NT2/D1 (cell line): ENCODE data around the gene TMEM131L.

Source experiments
- DNase-seq: peaks from one replicate; pipeline ENCODE4 v3.0.0-alpha.2; 2011; ENCODE audit warnings: low read depth, low spot score
- H3K27me3 ChIP-seq: 2 replicates; pipeline ENCODE4 v1.6.0; 2011; ENCODE audit warnings: mild to moderate bottlenecking; ENCODE audit not compliant: insufficient read length, insufficient read depth
- H3K36me3 ChIP-seq: 2 replicates; pipeline ENCODE4 v1.6.1; 2011; ENCODE audit warnings: mild to moderate bottlenecking, low read length, mixed read lengths; ENCODE audit not compliant: insufficient read depth, insufficient read length
- H3K4me1 ChIP-seq: 2 replicates; pipeline ENCODE4 v1.5.1; 2011; ENCODE audit not compliant: insufficient read depth, insufficient read length
- H3K4me3 ChIP-seq: 2 replicates; pipeline ENCODE4 v1.5.1; 2011; ENCODE audit warnings: low read depth; ENCODE audit not compliant: insufficient read length
- H3K9ac ChIP-seq: 2 replicates; pipeline ENCODE4 v1.6.0; 2011; ENCODE audit warnings: low read depth; ENCODE audit not compliant: insufficient read length
- H3K9me3 ChIP-seq: 2 replicates; pipeline ENCODE4 v1.5.1; 2011; ENCODE audit warnings: mild to moderate bottlenecking, low read length; ENCODE audit not compliant: insufficient read depth
- SUZ12 ChIP-seq: IDR thresholded peaks from 2 replicates; pipeline ENCODE4 v1.6.1; 2011; ENCODE audit not compliant: insufficient read length, insufficient read depth; ENCODE audit errors: extremely low read depth
- YY1 ChIP-seq: IDR thresholded peaks from 2 replicates; pipeline ENCODE4 v1.6.1; 2011; ENCODE audit not compliant: insufficient read length, insufficient read depth
- ZNF274 ChIP-seq: IDR thresholded peaks from 2 replicates; pipeline ENCODE4 v1.6.1; 2011; ENCODE audit warnings: mild to moderate bottlenecking, low read depth, low read length

The TMEM131L gene

GRCh38 chr4:153638999-153639398, 172.8 kb downstream of the TMEM131L start:
- no peaks in the 10 kb centered on the region for H3K27me3 ChIP-seq
- no peaks in the 10 kb centered on the region for H3K9me3 ChIP-seq
- H3K4me1 ChIP-seq = no peaks in the 10 kb centered on the region
- H3K9ac ChIP-seq = no peak overlapping the region
- no peak overlapping the region for H3K4me3 ChIP-seq
- peaks cover 24% of the 10 kb centered on the region for H3K36me3 ChIP-seq
- TF ChIP-seq YY1 = no peak
- TF ChIP-seq ZNF274 = no peak
- no peak for DNase-seq

- H3K27me3 ChIP-seq = no peaks in the 10 kb centered on the region
- H3K36me3 ChIP-seq = peaks cover 18% of the 10 kb centered on the region
- no peak for DNase-seq
- H3K4me3 ChIP-seq = no peak overlapping the region
- H3K4me1 ChIP-seq = no peaks in the 10 kb centered on the region
- no peak overlapping the region for H3K9ac ChIP-seq
- TF ChIP-seq SUZ12 = no peak
- no peak for TF ChIP-seq ZNF274
- no peak for TF ChIP-seq YY1
- H3K9me3 ChIP-seq = peaks cover 3% of the 10 kb centered on the region
Measured at GRCh38 chr4:153639833-153640802, 174.0 kb downstream of the TMEM131L start.

- TF ChIP-seq ZNF274 (no peak), YY1 (no peak), SUZ12 (no peak)
- Histone ChIP-seq H3K36me3 (peaks cover 6% of the 10 kb centered on the region), H3K9me3 (peaks cover 10% of the 10 kb centered on the region), H3K27me3 (no peaks in the 10 kb centered on the region), H3K4me1 (no peaks in the 10 kb centered on the region), H3K4me3 (no peak overlapping the region), H3K9ac (no peak overlapping the region)
- DNase-seq = no peak
Measured at GRCh38 chr4:153641532-153641931, 175.4 kb downstream of the TMEM131L start.

GRCh38 chr4:153643406-153644383, 177.5 kb downstream of the TMEM131L start:
- Histone ChIP-seq H3K9me3 (peaks cover 10% of the 10 kb centered on the region), H3K27me3 (no peaks in the 10 kb centered on the region), H3K36me3 (no peaks in the 10 kb centered on the region), H3K4me1 (no peaks in the 10 kb centered on the region), H3K9ac (no peak overlapping the region), H3K4me3 (no peak overlapping the region)
- no peak for DNase-seq
- no peak for TF ChIP-seq ZNF274

GRCh38 chr4:153645183-153645582, 179.0 kb downstream of the TMEM131L start:
- H3K27me3 ChIP-seq = no peaks in the 10 kb centered on the region
- TF ChIP-seq SUZ12 (no peak), ZNF274 (no peak), YY1 (no peak)

GRCh38 chr4:153646261-153646660, 180.1 kb downstream of the TMEM131L start:
- H3K9me3 ChIP-seq = peaks cover 10% of the 10 kb centered on the region
- no peak overlapping the region for H3K9ac ChIP-seq
- no peaks in the 10 kb centered on the region for H3K27me3 ChIP-seq
- no peak for DNase-seq
- H3K36me3 ChIP-seq = no peaks in the 10 kb centered on the region
- TF ChIP-seq YY1 (no peak), ZNF274 (no peak), SUZ12 (no peak)
- H3K4me3 ChIP-seq = no peak overlapping the region
- no peaks in the 10 kb centered on the region for H3K4me1 ChIP-seq

More at GRCh38 chr4:153645183-153645582, 179.0 kb downstream of the TMEM131L start:
- H3K9ac ChIP-seq = no peak overlapping the region
- peaks cover 10% of the 10 kb centered on the region for H3K9me3 ChIP-seq
- no peaks in the 10 kb centered on the region for H3K4me1 ChIP-seq
- no peaks in the 10 kb centered on the region for H3K36me3 ChIP-seq
- no peak for DNase-seq
- no peak overlapping the region for H3K4me3 ChIP-seq

- Histone ChIP-seq H3K27me3 (no peaks in the 10 kb centered on the region), H3K9ac (no peak overlapping the region), H3K9me3 (peaks cover 10% of the 10 kb centered on the region), H3K4me3 (no peak overlapping the region), H3K36me3 (no peaks in the 10 kb centered on the region), H3K4me1 (no peaks in the 10 kb centered on the region)
- TF ChIP-seq SUZ12 (no peak), ZNF274 (no peak), YY1 (no peak)
- no peak for DNase-seq
Measured at GRCh38 chr4:153646978-153647377, 180.8 kb downstream of the TMEM131L start.
